ENCODE results near the gene PTPRE. TPM values are rescaled to one million over a fixed set of nuclear protein-coding genes. Genes with fewer than 3 reads are reported as not detected.

Gene PTPRE
- total RNA-seq, 4 donors from 2014 or later = 10.2 to 46.8 (median 28.8) TPM

GRCh38 chr10:127982601-127983000 is 75.7 kb downstream of the PTPRE start:
- H3K4me3 ChIP-seq = no peak overlapping the region
- no peak overlapping the region for H3K27ac ChIP-seq
- peaks cover 12% of the 10 kb centered on the region for H3K4me1 ChIP-seq
- no peak for TF ChIP-seq POLR2AphosphoS5 (IDR thresholded peaks at IDR 0.05)
- TF ChIP-seq EP300 (IDR thresholded peaks at IDR 0.05) = no peak
- TF ChIP-seq CTCF (IDR thresholded peaks at IDR 0.05) = no peak
- TF ChIP-seq POLR2A (IDR thresholded peaks at IDR 0.05) = no peak
- no peaks in the 10 kb centered on the region for H3K27me3 ChIP-seq
- WGBS = 90% methylated on average over 10 of the region's 10 CpGs
- DNase-seq (ENCODE audit: low spot score in 2 of 2) = peak in 1 of 2 donors; percentile 15
- no peaks in the 10 kb centered on the region for H3K36me3 ChIP-seq
- no peaks in the 10 kb centered on the region for H3K9me3 ChIP-seq

GRCh38 chr10:127983344-127984100 is 76.6 kb downstream of the PTPRE start:
- no peak for DNase-seq (ENCODE audit: low spot score in 2 of 2)
- H3K27ac ChIP-seq = no peak overlapping the region
- no peak for TF ChIP-seq POLR2A (IDR thresholded peaks at IDR 0.05)
- TF ChIP-seq CTCF (IDR thresholded peaks at IDR 0.05) = no peak
- TF ChIP-seq EP300 (IDR thresholded peaks at IDR 0.05) = no peak
- TF ChIP-seq POLR2AphosphoS5 (IDR thresholded peaks at IDR 0.05) = no peak
- no peaks in the 10 kb centered on the region for H3K9me3 ChIP-seq
- 65% methylated on average over 19 of the region's 19 CpGs for WGBS
- H3K27me3 ChIP-seq = no peaks in the 10 kb centered on the region
- peaks cover 3% of the 10 kb centered on the region for H3K4me1 ChIP-seq
- no peaks in the 10 kb centered on the region for H3K36me3 ChIP-seq
- H3K4me3 ChIP-seq = no peak overlapping the region

- Histone ChIP-seq H3K4me1 (peaks cover 9% of the 10 kb centered on the region), H3K27ac (no peak overlapping the region), H3K36me3 (no peaks in the 10 kb centered on the region), H3K27me3 (no peaks in the 10 kb centered on the region), H3K9me3 (no peaks in the 10 kb centered on the region), H3K4me3 (no peak overlapping the region)
- no peak for TF ChIP-seq EP300 (IDR thresholded peaks at IDR 0.05)
- no peak for TF ChIP-seq CTCF (IDR thresholded peaks at IDR 0.05)
- no peak for TF ChIP-seq POLR2A (IDR thresholded peaks at IDR 0.05)
- no peak for TF ChIP-seq POLR2AphosphoS5 (IDR thresholded peaks at IDR 0.05)
- WGBS = 92% methylated on average over 6 of the region's 6 CpGs
- no peak for DNase-seq (ENCODE audit: low spot score in 2 of 2)
These were observed 78.0 kb downstream of the PTPRE start for GRCh38 chr10:127984945-127985344.

GRCh38 chr10:127986531-127987466 is 79.9 kb downstream of the PTPRE start:
- WGBS = 55% methylated on average over 14 of the region's 14 CpGs
- no peaks in the 10 kb centered on the region for H3K36me3 ChIP-seq
- no peak for DNase-seq (ENCODE audit: low spot score in 2 of 2)
- H3K4me1 ChIP-seq = peaks cover 20% of the 10 kb centered on the region
- TF ChIP-seq POLR2AphosphoS5 (IDR thresholded peaks at IDR 0.05) (no peak), CTCF (IDR thresholded peaks at IDR 0.05) (no peak), EP300 (IDR thresholded peaks at IDR 0.05) (no peak), POLR2A (IDR thresholded peaks at IDR 0.05) (no peak)
- H3K27ac ChIP-seq = peak overlapping the region; percentile 46
- H3K9me3 ChIP-seq = no peaks in the 10 kb centered on the region
- no peak overlapping the region for H3K4me3 ChIP-seq
- H3K27me3 ChIP-seq = peaks cover 3% of the 10 kb centered on the region
